SK-N-SH treated with all-trans-retinoic acid at 6 μM for 48 hours (cell line): ENCODE measurements around the gene SCO2.

Experiments used
- ATAC-seq: fragments of 200-7000 bp; cut with Tn5 transposase; 3 replicates; pipeline ENCODE4 v1.9.1; 2020; ENCODE audit warnings: mild to moderate bottlenecking, moderate library complexity
- ARNTL ChIP-seq: fragments of 450-650 bp; formaldehyde crosslinking; IDR thresholded peaks from 2 replicates; pipeline ENCODE4 v1.5.0; 2020; ENCODE audit warnings: low read depth, mild to moderate bottlenecking, moderate library complexity, borderline replicate concordance
- BACH2 ChIP-seq: fragments of 250-450 bp; sonication (Bioruptor Pico); IDR thresholded peaks from 2 replicates; pipeline ENCODE4 v1.9.0; 2021; ENCODE audit warnings: mild to moderate bottlenecking, borderline replicate concordance
- CSDC2 ChIP-seq: fragments of 250-450 bp; sonication (Bioruptor Pico); IDR thresholded peaks from 2 replicates; pipeline ENCODE4 v1.5.0; 2020; ENCODE audit warnings: mild to moderate bottlenecking, moderate library complexity
- CSRNP3 ChIP-seq: fragments of 250-450 bp; sonication (Bioruptor Pico); IDR thresholded peaks from 2 replicates; pipeline ENCODE4 v1.5.1; 2021; ENCODE audit warnings: mild to moderate bottlenecking, moderate library complexity
- ESRRG ChIP-seq: fragments of 250-450 bp; sonication (Bioruptor Pico); IDR thresholded peaks from 2 replicates; pipeline ENCODE4 v1.6.1; 2021; ENCODE audit warnings: mild to moderate bottlenecking
- GLIS3 ChIP-seq: fragments of 250-450 bp; sonication (Bioruptor Pico); IDR thresholded peaks from 2 replicates; pipeline ENCODE4 v1.5.0; 2020; ENCODE audit warnings: mild to moderate bottlenecking, moderate library complexity
- ISL1 ChIP-seq: fragments of 250-450 bp; sonication (Bioruptor Pico); IDR thresholded peaks from 2 replicates; pipeline ENCODE4 v2.1.2; 2022; ENCODE audit warnings: mild to moderate bottlenecking, moderate library complexity
- OSR1 ChIP-seq: fragments of 250-450 bp; sonication (Bioruptor Pico); IDR thresholded peaks from 2 replicates; pipeline ENCODE4 v1.8.0; 2022; ENCODE audit warnings: moderate library complexity, mild to moderate bottlenecking, inconsistent platforms
- POU6F1 ChIP-seq: fragments of 250-450 bp; sonication (Bioruptor Pico); IDR thresholded peaks from 2 replicates; pipeline ENCODE4 v1.8.0; 2021; ENCODE audit warnings: low read depth, mild to moderate bottlenecking, moderate library complexity, borderline replicate concordance
- PPARA ChIP-seq: fragments of 250-450 bp; sonication (Bioruptor Pico); IDR thresholded peaks from 2 replicates; pipeline ENCODE4 v1.5.0; 2020; ENCODE audit warnings: mild to moderate bottlenecking, borderline replicate concordance
- RARB ChIP-seq: fragments of 250-450 bp; sonication (Bioruptor Pico); IDR thresholded peaks from 2 replicates; pipeline ENCODE4 v1.8.0; 2021; ENCODE audit warnings: mild to moderate bottlenecking, moderate library complexity
- SNAI2 ChIP-seq: fragments of 250-450 bp; sonication (Bioruptor Pico); IDR thresholded peaks from 2 replicates; pipeline ENCODE4 v1.5.0; 2020; ENCODE audit warnings: mild to moderate bottlenecking, moderate library complexity
- TCF4 ChIP-seq: fragments of 250-450 bp; sonication (Bioruptor Pico); IDR thresholded peaks from 2 replicates; pipeline ENCODE4 v1.8.0; 2021; ENCODE audit warnings: mild to moderate bottlenecking, moderate library complexity, borderline replicate concordance
- TOX ChIP-seq: fragments of 250-450 bp; sonication (Bioruptor Pico); IDR thresholded peaks from 2 replicates; pipeline ENCODE4 v1.8.0; 2021; ENCODE audit warnings: mild to moderate bottlenecking, moderate library complexity, borderline replicate concordance
- TSHZ2 ChIP-seq: fragments of 250-450 bp; sonication (Bioruptor Pico); IDR thresholded peaks from 2 replicates; pipeline ENCODE4 v1.5.0; 2020; ENCODE audit warnings: mild to moderate bottlenecking, moderate library complexity
- ZC3H10 ChIP-seq: fragments of 250-450 bp; sonication (Bioruptor Pico); IDR thresholded peaks from 2 replicates; pipeline ENCODE4 v1.5.1; 2021; ENCODE audit warnings: mild to moderate bottlenecking, moderate library complexity
- ZFP3 ChIP-seq: fragments of 250-450 bp; sonication (Bioruptor Pico); IDR thresholded peaks from 2 replicates; pipeline ENCODE4 v1.5.0; 2020; ENCODE audit warnings: mild to moderate bottlenecking, moderate library complexity
- ZFP30 ChIP-seq: fragments of 450-650 bp; formaldehyde crosslinking; IDR thresholded peaks from 2 replicates; pipeline ENCODE4 v1.5.0; 2022; ENCODE audit warnings: mild to moderate bottlenecking, moderate library complexity
- ZNF565 ChIP-seq: fragments of 450-650 bp; formaldehyde crosslinking; conservative IDR thresholded peaks from 2 replicates; pipeline ENCODE4 v1.5.0; 2020; ENCODE audit warnings: low read depth, mild to moderate bottlenecking, moderate library complexity
- ZNF70 ChIP-seq: fragments of 450-650 bp; formaldehyde crosslinking; IDR thresholded peaks from 2 replicates; pipeline ENCODE4 v1.5.0; 2020; ENCODE audit warnings: mild to moderate bottlenecking, moderate library complexity
- ZNF8 ChIP-seq: fragments of 450-650 bp; formaldehyde crosslinking; IDR thresholded peaks from 2 replicates; pipeline ENCODE4 v1.5.0; 2020; ENCODE audit warnings: mild to moderate bottlenecking, moderate library complexity
- TF ChIP-seq, protein P1 (sequence below): fragments of 250-450 bp; sonication (Bioruptor Pico); IDR thresholded peaks from 2 replicates; pipeline ENCODE4 v1.8.0; 2020; ENCODE audit warnings: mild to moderate bottlenecking, moderate library complexity, borderline replicate concordance

Gene SCO2

GRCh38 chr22:50528682-50529415 lies 3.5 kb upstream of the SCO2 start:
- ATAC-seq, result no peak
- TF ChIP-seq GLIS3 (CRISPR knock-in tag) (no peak), TCF4 (CRISPR knock-in tag) (no peak), ISL1 (CRISPR knock-in tag) (no peak), RARB (no peak), ZC3H10 (CRISPR knock-in tag) (no peak), TOX (CRISPR knock-in tag) (no peak), TSHZ2 (no peak), ZNF8 (CRISPR knock-in tag) (no peak), OSR1 (CRISPR knock-in tag) (no peak), CSDC2 (CRISPR knock-in tag) (no peak), ARNTL (no peak)

GRCh38 chr22:50527921-50528681 lies 2.7 kb upstream of the SCO2 start:
- ATAC-seq, result no peak
- TF ChIP-seq ARNTL (no peak), ESRRG (no peak), CSRNP3 (no peak), TSHZ2 (no peak), PPARA (CRISPR knock-in tag) (no peak), ZFP3 (CRISPR knock-in tag) (no peak), ZNF70 (no peak), BACH2 (no peak)
- TF ChIP-seq, protein P1, sequence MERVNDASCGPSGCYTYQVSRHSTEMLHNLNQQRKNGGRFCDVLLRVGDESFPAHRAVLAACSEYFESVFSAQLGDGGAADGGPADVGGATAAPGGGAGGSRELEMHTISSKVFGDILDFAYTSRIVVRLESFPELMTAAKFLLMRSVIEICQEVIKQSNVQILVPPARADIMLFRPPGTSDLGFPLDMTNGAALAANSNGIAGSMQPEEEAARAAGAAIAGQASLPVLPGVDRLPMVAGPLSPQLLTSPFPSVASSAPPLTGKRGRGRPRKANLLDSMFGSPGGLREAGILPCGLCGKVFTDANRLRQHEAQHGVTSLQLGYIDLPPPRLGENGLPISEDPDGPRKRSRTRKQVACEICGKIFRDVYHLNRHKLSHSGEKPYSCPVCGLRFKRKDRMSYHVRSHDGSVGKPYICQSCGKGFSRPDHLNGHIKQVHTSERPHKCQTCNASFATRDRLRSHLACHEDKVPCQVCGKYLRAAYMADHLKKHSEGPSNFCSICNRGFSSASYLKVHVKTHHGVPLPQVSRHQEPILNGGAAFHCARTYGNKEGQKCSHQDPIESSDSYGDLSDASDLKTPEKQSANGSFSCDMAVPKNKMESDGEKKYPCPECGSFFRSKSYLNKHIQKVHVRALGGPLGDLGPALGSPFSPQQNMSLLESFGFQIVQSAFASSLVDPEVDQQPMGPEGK (CRISPR knock-in tag), result no peak
- TF ChIP-seq, all 23 proteins: peak for 0

DNA sequence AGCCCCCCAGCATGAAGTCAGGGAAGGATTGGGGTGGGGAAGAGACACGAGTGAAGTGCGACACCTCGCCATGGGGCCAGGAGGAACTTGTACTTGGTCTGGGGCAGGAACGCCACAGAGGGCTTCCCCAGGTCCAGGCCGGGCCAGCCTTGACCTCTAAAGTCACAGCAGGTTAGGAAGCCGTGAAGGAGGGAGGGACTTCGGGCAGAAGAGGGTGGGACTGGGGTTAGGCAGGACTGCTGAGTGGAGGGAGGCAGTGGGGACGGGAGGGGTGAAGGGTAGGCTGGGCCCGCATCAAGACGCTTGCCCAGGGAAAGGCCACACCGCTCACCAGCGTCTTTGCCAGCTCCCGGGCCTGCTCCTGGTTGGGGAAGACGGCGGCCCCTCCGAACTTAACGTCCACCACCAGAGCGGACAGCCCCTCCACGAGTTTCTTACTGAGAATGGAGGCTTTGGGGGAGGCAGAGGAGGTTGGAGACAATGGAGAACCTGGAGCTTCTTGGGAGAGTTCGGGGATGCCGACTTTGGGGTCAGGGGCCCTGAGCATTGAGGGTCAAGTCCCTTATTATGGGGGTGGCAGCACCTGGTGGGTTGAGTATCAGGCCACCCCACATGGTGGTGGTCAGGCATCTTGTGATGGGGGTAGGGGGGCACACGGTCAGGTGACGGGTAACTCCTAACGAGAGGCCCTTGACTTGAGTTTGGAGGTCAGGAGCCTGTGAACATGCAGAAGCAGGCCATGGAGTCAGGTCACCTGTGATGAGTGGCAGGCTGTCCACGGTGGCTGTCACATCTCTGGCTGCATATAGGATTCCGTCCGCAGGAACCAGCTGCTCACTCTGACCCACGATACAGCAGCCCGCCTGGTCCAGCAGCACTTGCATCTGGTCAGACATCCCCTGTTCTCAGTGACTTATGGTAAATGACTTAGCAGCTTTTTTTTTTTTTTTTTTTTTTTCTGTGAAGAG lies 1.7 kb upstream of the SCO2 start:
- ATAC-seq, result peak; percentile 9; the same call in 2 of the 3 replicates
- no peak for TF ChIP-seq TSHZ2
- no peak for TF ChIP-seq ZFP30 (CRISPR knock-in tag)
- no peak for TF ChIP-seq PPARA (CRISPR knock-in tag)
- TF ChIP-seq ZNF565 (CRISPR knock-in tag), result no peak
- TF ChIP-seq POU6F1 (CRISPR knock-in tag), result no peak
- TF ChIP-seq SNAI2 (CRISPR knock-in tag), result no peak
